ENCODE results near the gene B3GAT2.
"Not testable (repeated sequence)": the region's sequence is repeated elsewhere in the genome, so short reads cannot be mapped to it uniquely, and the experiment has no call there.

The B3GAT2 gene

GRCh38 chr6:70956451-70957283 is at the start of gene B3GAT2:
Gene B3GAT2 (minus strand): TSS chr6:70957060. CDS start chr6:70956429, 631 bp downstream.
- no peak for DNase-seq (ENCODE audit: low read depth)

- no peak for DNase-seq (ENCODE audit: low read depth)
These were observed 41.3 kb upstream of the B3GAT2 start for GRCh38 chr6:70998148-70998547.

GRCh38 chr6:70997379-70997778 is 40.5 kb upstream of the B3GAT2 start:
- no peak for DNase-seq (ENCODE audit: low read depth)

GRCh38 chr6:70996106-70996505 is 39.2 kb upstream of the B3GAT2 start:
- DNase-seq (ENCODE audit: low read depth), result no peak

GRCh38 chr6:70995411-70995810 is 38.6 kb upstream of the B3GAT2 start:
- no peak for DNase-seq (ENCODE audit: low read depth)

DNA sequence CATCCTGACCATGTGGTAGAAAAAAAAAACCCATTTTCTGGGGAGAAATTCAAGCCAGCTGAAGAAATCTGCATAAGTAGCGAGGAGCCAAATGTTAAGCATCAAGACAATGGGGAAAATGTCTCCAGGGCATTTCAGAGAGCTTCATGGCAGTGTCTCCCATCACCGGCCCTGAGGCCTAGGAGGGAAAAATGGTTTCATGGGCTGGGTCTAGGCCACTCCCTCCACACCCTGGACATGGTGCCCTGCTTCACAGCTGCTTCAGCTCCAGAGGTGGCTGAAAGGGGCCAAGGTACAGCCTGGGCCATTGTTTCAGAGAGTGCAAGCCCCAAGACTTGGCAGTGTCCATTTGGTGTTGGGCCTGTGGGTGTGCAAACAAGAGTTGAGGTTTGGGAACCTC is 34.4 kb upstream of the B3GAT2 start:
- DNase-seq (ENCODE audit: low read depth), result no peak

GRCh38 chr6:70985156-70985555 is 28.3 kb upstream of the B3GAT2 start:
- DNase-seq (ENCODE audit: low read depth), result no peak

- DNase-seq (ENCODE audit: low read depth), result no peak
These were observed 25.9 kb upstream of the B3GAT2 start for GRCh38 chr6:70982747-70983146.

GRCh38 chr6:70980727-70981126 is 23.9 kb upstream of the B3GAT2 start:
- no peak for DNase-seq (ENCODE audit: low read depth)

DNA sequence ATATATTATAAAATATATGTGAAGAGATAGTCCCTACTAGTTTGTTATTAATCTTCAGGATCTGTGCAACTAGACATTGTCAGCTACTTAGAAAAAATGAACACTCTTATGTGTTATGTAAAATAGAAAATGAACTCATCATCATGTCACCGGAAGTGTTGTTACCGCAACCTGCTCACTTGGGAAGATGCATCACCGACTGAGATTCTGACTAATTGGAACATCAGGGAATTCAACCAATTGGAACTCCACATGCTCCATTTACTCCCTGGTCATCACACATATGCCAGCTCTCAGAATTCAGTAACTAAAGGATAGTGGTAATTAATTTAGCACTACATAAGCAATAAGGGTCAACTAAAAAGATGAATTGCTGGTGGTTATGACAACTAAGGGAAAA is 16.7 kb upstream of the B3GAT2 start:
- no peak for DNase-seq (ENCODE audit: low read depth)

DNA sequence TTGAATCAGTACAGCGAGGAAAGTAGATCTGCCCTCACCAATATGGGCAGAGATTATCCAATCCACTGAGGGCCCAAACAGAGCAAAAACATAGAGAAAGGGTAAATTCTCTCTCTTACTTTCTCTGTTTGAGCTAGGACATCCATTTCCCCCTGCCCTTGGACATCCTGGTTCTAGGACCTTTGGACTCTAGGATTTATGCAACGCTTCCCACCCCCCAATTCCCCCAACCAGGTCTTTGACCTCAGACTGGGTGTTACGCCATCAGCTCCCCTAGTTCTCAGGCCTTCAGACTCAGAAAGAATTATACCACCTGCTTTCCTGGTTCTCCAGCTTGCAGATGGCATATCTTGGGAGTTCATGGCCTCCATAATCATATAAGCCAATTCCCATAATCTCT is 10.2 kb upstream of the B3GAT2 start:
- DNase-seq (ENCODE audit: low read depth), result no peak

DNA sequence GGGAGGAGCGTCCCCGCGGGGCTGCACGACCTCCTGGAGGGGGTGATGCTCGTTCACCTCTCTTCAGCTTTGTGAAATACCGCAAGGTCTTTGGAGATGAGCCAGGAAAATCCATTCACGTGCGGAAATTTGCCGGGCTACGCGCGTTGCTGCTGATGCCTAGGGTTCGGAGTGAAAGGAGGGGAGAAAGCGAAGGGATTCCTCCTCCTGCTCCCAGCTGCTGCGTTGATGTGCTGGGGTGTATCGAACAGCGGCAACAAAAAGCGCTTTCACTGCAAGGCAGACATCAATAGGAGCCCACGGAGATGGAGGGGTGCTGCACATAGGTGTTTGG is 391 bp upstream of the B3GAT2 start:
- DNase-seq (ENCODE audit: low read depth), result no peak

DNA sequence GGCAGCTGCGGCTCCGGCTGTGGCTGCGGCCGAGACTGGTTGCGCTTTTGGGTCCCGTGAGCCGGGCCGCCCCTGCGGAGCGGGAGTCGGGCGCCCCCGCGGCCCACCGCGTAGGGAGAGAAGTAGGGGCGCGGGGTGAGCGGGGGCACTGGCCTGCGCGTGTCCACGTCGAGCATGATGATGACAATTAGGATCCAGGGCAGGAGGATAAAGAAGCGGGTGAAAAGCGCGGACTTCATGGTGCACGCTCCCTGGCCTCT is 739 bp downstream of the B3GAT2 start:
- DNase-seq (ENCODE audit: low read depth), result no peak

DNA sequence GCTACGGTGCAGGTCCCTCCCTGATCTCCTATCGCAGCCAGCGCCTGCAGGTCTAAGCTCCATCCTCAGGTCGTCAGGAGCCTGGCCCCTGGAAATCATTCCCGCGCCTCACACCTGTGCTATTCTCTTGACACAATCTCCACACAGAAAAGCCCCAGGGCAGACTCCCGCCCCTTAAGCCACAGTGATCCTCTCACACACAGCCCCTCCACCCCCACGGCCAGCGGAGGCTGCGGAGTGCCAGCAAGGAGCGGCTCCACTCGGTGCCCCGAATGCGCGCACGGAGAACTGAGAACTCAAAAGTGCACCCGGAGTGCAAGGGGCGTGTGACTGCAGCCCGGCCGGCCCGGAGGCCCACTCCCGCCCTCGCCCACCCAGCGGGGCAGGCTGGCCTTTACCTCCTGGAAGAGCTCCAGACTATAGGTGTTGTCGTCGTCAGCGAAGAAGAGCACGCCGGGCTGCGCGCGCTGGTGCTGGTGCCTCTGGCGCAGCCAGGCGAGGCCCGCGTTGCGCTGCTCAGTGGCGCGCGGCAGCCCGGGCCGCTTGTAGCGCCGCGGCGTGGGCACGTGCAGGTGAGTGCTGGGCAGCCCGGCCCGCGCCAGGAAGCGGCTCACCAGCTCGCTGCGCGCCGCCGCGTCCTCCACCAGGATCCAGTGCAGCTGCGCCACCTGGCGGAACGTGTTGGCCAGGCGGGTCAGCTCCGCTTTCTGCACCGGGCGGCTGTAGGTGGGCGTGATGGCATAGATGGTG is 1.2 kb downstream of the B3GAT2 start:
- DNase-seq (ENCODE audit: low read depth), result peak; percentile 76

GRCh38 chr6:70954750-70955149 is 2.1 kb downstream of the B3GAT2 start:
- no peak for DNase-seq (ENCODE audit: low read depth)

DNA sequence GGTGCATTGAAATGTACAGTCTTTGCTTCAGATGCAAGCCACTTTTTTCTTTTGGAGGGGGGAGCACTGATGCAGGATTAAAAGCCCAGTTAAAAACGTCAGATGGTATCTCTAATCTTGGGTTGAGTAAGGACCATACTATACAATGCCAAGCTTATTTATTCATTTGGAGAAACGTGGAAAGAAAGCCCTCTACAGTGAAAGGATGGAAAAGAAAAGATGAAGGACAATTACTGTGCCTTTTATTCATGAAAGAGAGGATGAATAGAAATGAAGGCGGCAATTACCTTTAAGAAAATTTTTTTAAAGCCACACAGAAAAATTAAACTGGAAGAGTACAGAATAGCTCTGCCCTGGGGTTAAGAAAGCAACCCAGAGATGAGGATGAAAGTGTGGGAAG is 2.7 kb downstream of the B3GAT2 start:
- DNase-seq (ENCODE audit: low read depth), result no peak

DNA sequence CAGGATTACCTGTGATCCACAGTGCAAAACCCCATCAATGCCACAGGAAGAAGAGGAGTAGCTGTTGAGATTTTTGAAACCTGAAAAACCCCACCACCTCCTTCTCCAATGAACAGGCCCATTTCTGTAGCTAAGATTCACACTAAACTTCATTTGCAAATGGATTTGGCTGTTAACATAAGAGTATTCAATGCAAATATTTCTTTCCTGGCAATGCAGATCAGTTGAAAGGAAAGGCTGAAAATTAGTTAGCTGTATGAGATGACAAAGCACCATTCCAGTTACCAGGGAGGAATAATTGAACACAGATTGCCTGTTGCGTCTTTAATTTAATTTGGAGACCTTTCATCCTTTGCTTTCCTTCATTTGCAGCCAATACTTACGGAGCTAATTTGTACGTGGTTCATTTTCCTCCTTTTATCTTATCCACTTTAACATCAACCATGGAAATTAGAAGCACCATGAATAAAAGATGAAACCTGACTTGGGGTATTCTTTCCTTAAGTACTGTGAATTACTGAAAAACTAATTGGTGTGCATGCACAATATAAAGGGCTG is 4.2 kb downstream of the B3GAT2 start:
- DNase-seq (ENCODE audit: low read depth), result no peak

DNA sequence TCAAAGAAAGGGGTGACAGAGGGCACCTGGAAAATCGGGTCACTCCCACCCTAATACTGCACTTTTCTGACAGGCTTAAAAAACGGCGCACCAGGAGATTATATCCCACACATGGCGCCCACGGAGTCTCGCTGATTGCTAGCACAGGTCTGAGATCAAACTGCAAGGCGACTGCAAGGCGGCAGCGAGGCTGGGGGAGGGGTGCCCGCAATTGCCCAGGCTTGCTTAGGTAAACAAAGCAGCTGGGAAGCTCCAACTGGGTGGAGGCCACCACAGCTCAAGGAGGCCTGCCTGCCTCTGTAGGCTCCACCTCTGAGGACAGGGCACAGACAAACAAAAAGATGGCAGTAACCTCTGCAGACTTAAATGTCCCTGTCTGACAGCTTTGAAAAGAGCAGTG is 12.5 kb downstream of the B3GAT2 start:
- DNase-seq (ENCODE audit: low read depth), result not testable (repeated sequence)

GRCh38 chr6:70933853-70934252 is 23.0 kb downstream of the B3GAT2 start:
- no peak for DNase-seq (ENCODE audit: low read depth)

GRCh38 chr6:70905742-70906141 is 51.1 kb downstream of the B3GAT2 start:
- no peak for DNase-seq (ENCODE audit: low read depth)

GRCh38 chr6:70903665-70904452 is 53.0 kb downstream of the B3GAT2 start:
- no peak for DNase-seq (ENCODE audit: low read depth)

- DNase-seq (ENCODE audit: low read depth), result no peak
These were observed 55.5 kb downstream of the B3GAT2 start for GRCh38 chr6:70901324-70901723.

DNA sequence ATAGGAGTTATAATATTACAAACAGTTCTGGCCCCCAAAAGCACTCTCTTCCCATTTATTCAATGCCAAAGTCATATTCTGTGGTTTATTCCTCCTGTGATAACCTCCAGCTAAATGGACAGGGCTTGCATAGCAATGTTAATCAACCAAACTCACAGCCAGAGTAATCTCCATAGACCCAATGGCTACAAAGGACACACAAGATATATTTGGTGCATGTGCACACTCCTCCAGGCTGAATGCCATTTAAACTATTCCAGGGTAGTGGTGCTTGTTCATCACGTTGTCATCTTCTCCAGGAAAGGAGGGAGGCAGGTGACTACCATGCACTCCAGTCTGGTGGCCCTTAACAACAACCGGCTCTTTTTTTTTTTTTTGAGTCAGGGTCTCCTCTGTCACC is 56.8 kb downstream of the B3GAT2 start:
- no peak for DNase-seq (ENCODE audit: low read depth)

Data from stimulated activated CD8-positive, alpha-beta memory T cell treated with anti-CD3 and anti-CD28 coated beads, Interleukin-15, amount 100 ng/mL, for 1 hour (primary cell).